Heart left ventricle (tissue), 13 donors: ENCODE data around the gene NDRG4.

Source experiments
- POLR2A ChIP-seq, 2 donors: fragments of 450-650 bp; IDR thresholded peaks; one replicate each; pipeline ENCODE4 v1.6.1; 2017; ENCODE audit warnings: antibody characterized with exemption in 2 of 2, mild to moderate bottlenecking in 2 of 2, moderate library complexity in 2 of 2
- TF ChIP-seq, protein P1 (sequence below), 12 donors: fragments of 200-600 bp; sonication (generic) in 4 of 12; IDR thresholded peaks; one replicate each; pipeline versions ENCODE4 v1.5.0 to v1.8.0; 2018 to 2022; ENCODE audit warnings: antibody characterized with exemption in 12 of 12, mild to moderate bottlenecking in 5 of 12
- donor health status: ischemic (EF 13 %, LVEDD 7.1; RV severe dilation, severe dysfunction).
- donor health status: DM: no; HTN: yes; CAD: no.
- donor health status: DM: no; HTN: no; CAD: no.
- donor health status: ischemic (EF 25% LVEDD 6.9; RV normal size, moderate dysfunction).
- donor health status: ischemic (EF 25% LVEDD 5.7; RV mildly dilated, moderate dysfunction).
- donor health status: ischemic (EF 35%, LVEDD 5.7; RV mildly dilated, moderate dysfunction).
- donor health status: nonischemic (EF 11% LVEDD 7.7; RV severe dilation, severe dysfunction).
- donor health status: DM: yes; HTN: yes; CAD: no.
- donor health status: PGD.
- donor health status: ischemic (EF 29% LVEDD 5.4; RV normal size, mild dysfunction).
- donor health status: nonischemic (EF 23%, LVEDD 6.1; RV moderate dilation, normal function).

DNA sequence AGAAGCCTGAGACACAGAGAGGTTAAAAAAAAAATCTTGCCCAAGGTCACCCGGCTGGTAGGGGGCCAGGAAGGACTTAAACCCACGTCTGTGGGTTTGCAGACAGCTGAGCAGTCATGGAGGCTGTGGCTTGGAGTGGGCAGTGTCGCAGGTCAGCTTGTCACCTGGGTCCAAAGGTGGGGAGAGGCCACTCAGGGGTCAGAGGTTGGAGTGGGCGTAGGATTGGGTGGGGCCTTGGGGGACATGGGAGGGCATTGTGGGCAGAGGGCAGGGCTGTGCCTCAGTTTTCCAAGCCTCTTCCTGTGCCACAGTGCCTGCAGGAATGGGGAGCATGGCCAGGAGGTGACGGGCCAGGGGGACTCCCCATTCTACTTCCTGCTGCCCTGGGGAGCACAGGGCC is 2.0 kb upstream of the NDRG4 start:
- TF ChIP-seq, protein P1, sequence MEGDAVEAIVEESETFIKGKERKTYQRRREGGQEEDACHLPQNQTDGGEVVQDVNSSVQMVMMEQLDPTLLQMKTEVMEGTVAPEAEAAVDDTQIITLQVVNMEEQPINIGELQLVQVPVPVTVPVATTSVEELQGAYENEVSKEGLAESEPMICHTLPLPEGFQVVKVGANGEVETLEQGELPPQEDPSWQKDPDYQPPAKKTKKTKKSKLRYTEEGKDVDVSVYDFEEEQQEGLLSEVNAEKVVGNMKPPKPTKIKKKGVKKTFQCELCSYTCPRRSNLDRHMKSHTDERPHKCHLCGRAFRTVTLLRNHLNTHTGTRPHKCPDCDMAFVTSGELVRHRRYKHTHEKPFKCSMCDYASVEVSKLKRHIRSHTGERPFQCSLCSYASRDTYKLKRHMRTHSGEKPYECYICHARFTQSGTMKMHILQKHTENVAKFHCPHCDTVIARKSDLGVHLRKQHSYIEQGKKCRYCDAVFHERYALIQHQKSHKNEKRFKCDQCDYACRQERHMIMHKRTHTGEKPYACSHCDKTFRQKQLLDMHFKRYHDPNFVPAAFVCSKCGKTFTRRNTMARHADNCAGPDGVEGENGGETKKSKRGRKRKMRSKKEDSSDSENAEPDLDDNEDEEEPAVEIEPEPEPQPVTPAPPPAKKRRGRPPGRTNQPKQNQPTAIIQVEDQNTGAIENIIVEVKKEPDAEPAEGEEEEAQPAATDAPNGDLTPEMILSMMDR (IDR thresholded peaks at IDR 0.05): no peak
- TF ChIP-seq POLR2A (IDR thresholded peaks at IDR 0.05): no peak
